Endodermal cell (in vitro differentiated cells): Measurements from ENCODE around the gene TUBGCP6. TPM values are rescaled to one million over a fixed set of nuclear protein-coding genes. Genes with fewer than 3 reads are reported as not detected.

Experiments
- DNase-seq: peaks from one replicate; pipeline ENCODE4 v3.0.0-alpha.2; 2017
- H3K27ac ChIP-seq: 2 replicates; pipeline ENCODE4 v1.5.1; 2013; ENCODE audit warnings: mild to moderate bottlenecking, low read depth, low read length, moderate library complexity
- H3K27me3 ChIP-seq: 2 replicates; pipeline ENCODE4 v1.6.1; 2013; ENCODE audit warnings: mild to moderate bottlenecking, low read length, moderate library complexity; ENCODE audit not compliant: insufficient read depth, control insufficient read depth, poor library complexity, severe bottlenecking
- H3K36me3 ChIP-seq: 2 replicates; pipeline ENCODE4 v1.7.0; 2013; ENCODE audit warnings: mild to moderate bottlenecking, low read length, moderate library complexity; ENCODE audit not compliant: control insufficient read depth, insufficient read depth
- H3K4me1 ChIP-seq: one replicate; pipeline ENCODE4 v1.7.0; 2013; ENCODE audit warnings: low read length; ENCODE audit not compliant: control insufficient read depth, insufficient read depth
- H3K4me3 ChIP-seq: 2 replicates; pipeline ENCODE4 v1.5.1; 2013; ENCODE audit warnings: mild to moderate bottlenecking, low read length, moderate library complexity
- H3K9ac ChIP-seq: 2 replicates; pipeline ENCODE4 v1.6.1; 2013; ENCODE audit warnings: mild to moderate bottlenecking, low read length, moderate library complexity; ENCODE audit not compliant: poor library complexity, severe bottlenecking; ENCODE audit errors: extremely low read depth
- H3K9me3 ChIP-seq: 2 replicates; pipeline ENCODE4 v1.6.1; 2013; ENCODE audit warnings: mild to moderate bottlenecking, low read length, moderate library complexity; ENCODE audit not compliant: control insufficient read depth
- H3K27ac Mint-ChIP-seq: 2 replicates; pipeline ENCODE4 v1.8.0; 2020; ENCODE audit warnings: mixed read lengths
- H3K27me3 Mint-ChIP-seq: 2 replicates; pipeline ENCODE4 v1.8.0; 2021; ENCODE audit warnings: mild to moderate bottlenecking, mixed read lengths; ENCODE audit not compliant: insufficient read depth
- H3K36me3 Mint-ChIP-seq: 2 replicates; pipeline ENCODE4 v1.8.0; 2020; ENCODE audit warnings: low read depth, mixed read lengths
- H3K4me1 Mint-ChIP-seq: 2 replicates; pipeline ENCODE4 v1.8.0; 2020; ENCODE audit warnings: mixed read lengths
- H3K4me3 Mint-ChIP-seq: 2 replicates; pipeline ENCODE4 v1.8.0; 2020; ENCODE audit warnings: mild to moderate bottlenecking, moderate library complexity, mixed read lengths
- H3K9me3 Mint-ChIP-seq: 2 replicates; pipeline ENCODE4 v1.8.0; 2020; ENCODE audit warnings: mild to moderate bottlenecking, mixed read lengths
- CTCF ChIP-seq: fragments of 200-600 bp; sonication (generic); conservative IDR thresholded peaks from 2 replicates; pipeline ENCODE4 v1.5.0; 2021; ENCODE audit warnings: antibody characterized with exemption, mild to moderate bottlenecking
- WGBS, 2 experiments: methylation state at CpG; one replicate each; pipeline versions ENCODE4 v1.1.5 to v1.1.7; 2013; ENCODE audit warnings: missing lambda C conversion rate in 2 of 2, mixed read lengths in 1 of 2; ENCODE audit not compliant: insufficient coverage in 1 of 2, insufficient read length in 1 of 2; 5-methylcytosine and 5-hydroxymethylcytosine counted together
- total RNA-seq, 2 donors: library from RNA; stranded (reverse); fragmentation: NEBNext Ultra II Directional in 1 of 2; extraction: Animal tissue kit (Norgen Biotek cat#: 25700) in 1 of 2; gene quantifications; 2 replicates in 1 of 2; 3 replicates in 1 of 2; pipeline ENCODE4 v1.2.1, GENCODE V29; 2021

Gene TUBGCP6
- total RNA-seq, 2 donors from 2014 or later: 43.7 to 46.0 TPM

- Histone ChIP-seq H3K4me3 (no peak overlapping the region), H3K9ac (no peak overlapping the region), H3K36me3 (peaks cover 19% of the 10 kb centered on the region), H3K9me3 (peaks cover 4% of the 10 kb centered on the region), H3K27me3 (no peaks in the 10 kb centered on the region), H3K27ac (no peak overlapping the region), H3K4me1 (no peaks in the 10 kb centered on the region)
- 96% methylated on average over 19 to 21 of the region's 21 CpGs for WGBS, 2 experiments
- H3K27ac Mint-ChIP-seq: no peak overlapping the region
- H3K4me1 Mint-ChIP-seq: no peaks in the 10 kb centered on the region
- no peak for DNase-seq
- no peak overlapping the region for H3K4me3 Mint-ChIP-seq
- TF ChIP-seq CTCF: no peak
- peaks cover 48% of the 10 kb centered on the region for H3K36me3 Mint-ChIP-seq
- peaks cover 2% of the 10 kb centered on the region for H3K27me3 Mint-ChIP-seq
- peaks cover 7% of the 10 kb centered on the region for H3K9me3 Mint-ChIP-seq
Measured at GRCh38 chr22:50278461-50278860, 33.6 kb upstream of the TUBGCP6 start.

- Mint-ChIP-seq H3K27ac (no peak overlapping the region), H3K9me3 (peaks cover 7% of the 10 kb centered on the region), H3K4me1 (no peaks in the 10 kb centered on the region), H3K27me3 (peaks cover 5% of the 10 kb centered on the region), H3K36me3 (peaks cover 48% of the 10 kb centered on the region), H3K4me3 (no peak overlapping the region)
- H3K4me3 ChIP-seq: no peak overlapping the region
- peaks cover 16% of the 10 kb centered on the region for H3K36me3 ChIP-seq
- no peak overlapping the region for H3K9ac ChIP-seq
- TF ChIP-seq CTCF: no peak
- DNase-seq: no peak
- H3K27me3 ChIP-seq: no peaks in the 10 kb centered on the region
- peaks cover 4% of the 10 kb centered on the region for H3K9me3 ChIP-seq
- no peaks in the 10 kb centered on the region for H3K4me1 ChIP-seq
- 94 to 96% methylated on average over 15 to 25 of the region's 25 CpGs for WGBS, 2 experiments
- no peak overlapping the region for H3K27ac ChIP-seq
Measured at GRCh38 chr22:50277761-50278160, 32.9 kb upstream of the TUBGCP6 start.

- peaks cover 7% of the 10 kb centered on the region for H3K9me3 Mint-ChIP-seq
- Histone ChIP-seq H3K27ac (no peak overlapping the region), H3K27me3 (peaks cover 5% of the 10 kb centered on the region), H3K9ac (no peak overlapping the region), H3K36me3 (peaks cover 15% of the 10 kb centered on the region), H3K4me1 (peaks cover 2% of the 10 kb centered on the region), H3K4me3 (no peak overlapping the region), H3K9me3 (peaks cover 4% of the 10 kb centered on the region)
- no peak overlapping the region for H3K4me3 Mint-ChIP-seq
- WGBS, 2 experiments: 83 to 88% methylated on average over 19 to 24 of the region's 25 CpGs
- H3K36me3 Mint-ChIP-seq: peaks cover 39% of the 10 kb centered on the region
- TF ChIP-seq CTCF: peak; percentile 70
- H3K4me1 Mint-ChIP-seq: no peaks in the 10 kb centered on the region
- no peak overlapping the region for H3K27ac Mint-ChIP-seq
- DNase-seq: peak; percentile 86
- H3K27me3 Mint-ChIP-seq: peaks cover 13% of the 10 kb centered on the region
Measured at GRCh38 chr22:50276143-50276542, 31.3 kb upstream of the TUBGCP6 start.
